Skin of body (tissue), 2 donors: ENCODE measurements around the gene ADAMTSL3. TPM values are rescaled to one million over a fixed set of nuclear protein-coding genes. Genes with fewer than 3 reads are reported as not detected.
"Not testable (repeated sequence)": the region's sequence is repeated elsewhere in the genome, so short reads cannot be mapped to it uniquely, and the experiment has no call there.

ENCODE experiments used
- DNase-seq: peaks from one replicate; lab custom pipeline; 2025; lab: John Stamatoyannopoulos, UW
- total RNA-seq: library from RNA; depleted of rRNA; stranded (reverse); fragments of >200 nt; gene quantifications from one replicate; pipeline ENCODE4 v1.2.3, GENCODE V29; 2014

Gene ADAMTSL3
- total RNA-seq, 1 donor from 2014 or later, result 16.9 TPM

GRCh38 chr15:83697716-83698115 lies 43.8 kb downstream of the ADAMTSL3 start:
- no peak for DNase-seq

- no peak for DNase-seq
Measured at GRCh38 chr15:83698294-83698693, 44.4 kb downstream of the ADAMTSL3 start.

GRCh38 chr15:83699028-83699427 lies 45.1 kb downstream of the ADAMTSL3 start:
- no peak for DNase-seq

- DNase-seq, result no peak
Measured at GRCh38 chr15:83700082-83700481, 46.2 kb downstream of the ADAMTSL3 start.

GRCh38 chr15:83702314-83702713 lies 48.4 kb downstream of the ADAMTSL3 start:
- DNase-seq, result not testable (repeated sequence)

GRCh38 chr15:83708328-83708727 lies 54.4 kb downstream of the ADAMTSL3 start:
- no peak for DNase-seq

- no peak for DNase-seq
Measured at GRCh38 chr15:83709241-83709640, 55.3 kb downstream of the ADAMTSL3 start.

- DNase-seq, result no peak
Measured at GRCh38 chr15:83709811-83710210, 55.9 kb downstream of the ADAMTSL3 start.

GRCh38 chr15:83710452-83710851 lies 56.5 kb downstream of the ADAMTSL3 start:
- DNase-seq, result no peak

- no peak for DNase-seq
Measured at GRCh38 chr15:83711236-83711635, 57.3 kb downstream of the ADAMTSL3 start.

GRCh38 chr15:83713242-83713641 lies 59.3 kb downstream of the ADAMTSL3 start:
- DNase-seq, result no peak

GRCh38 chr15:83714939-83715628 lies 61.2 kb downstream of the ADAMTSL3 start:
- no peak for DNase-seq

GRCh38 chr15:83716605-83717004 lies 62.7 kb downstream of the ADAMTSL3 start:
- DNase-seq, result no peak

GRCh38 chr15:83717010-83717409 lies 63.1 kb downstream of the ADAMTSL3 start:
- no peak for DNase-seq

GRCh38 chr15:83720468-83720867 lies 66.5 kb downstream of the ADAMTSL3 start:
- DNase-seq, result no peak

- DNase-seq, result no peak
Measured at GRCh38 chr15:83721031-83721430, 67.1 kb downstream of the ADAMTSL3 start.

GRCh38 chr15:83721981-83722380 lies 68.1 kb downstream of the ADAMTSL3 start:
- DNase-seq, result no peak

GRCh38 chr15:83723216-83723615 lies 69.3 kb downstream of the ADAMTSL3 start:
- no peak for DNase-seq

- DNase-seq, result no peak
Measured at GRCh38 chr15:83732196-83732595, 78.3 kb downstream of the ADAMTSL3 start.

- no peak for DNase-seq
Measured at GRCh38 chr15:83732770-83733169, 78.8 kb downstream of the ADAMTSL3 start.

- DNase-seq, result no peak
Measured at GRCh38 chr15:83733206-83733605, 79.3 kb downstream of the ADAMTSL3 start.

GRCh38 chr15:83733691-83734090 lies 79.8 kb downstream of the ADAMTSL3 start:
- no peak for DNase-seq

GRCh38 chr15:83734487-83734886 lies 80.6 kb downstream of the ADAMTSL3 start:
- no peak for DNase-seq

GRCh38 chr15:83739629-83740028 lies 85.7 kb downstream of the ADAMTSL3 start:
- no peak for DNase-seq
